K562 (cell line): Measurements from ENCODE around the gene XRCC2. TPM values are rescaled to one million over a fixed set of nuclear protein-coding genes. Genes with fewer than 3 reads are reported as not detected.

ENCODE experiments used
- ATAC-seq: fragments of 200-7000 bp; cut with Tn5 transposase; 3 replicates; pipeline ENCODE4 v1.9.1; 2020; ENCODE audit warnings: moderate library complexity
- BruUV-seq: library from RNA; stranded (reverse); fragments of 400-500 nt; replicated peaks from 2 replicates; lab custom pipeline; 2021; lab: Mats Ljungman, UMichigan
- CTCF ChIA-PET: fragments of 300-600 bp; formaldehyde crosslinking; extraction: SDS; loops from one replicate; lab custom pipeline; 2021; ENCODE audit warnings: low intra/inter-chr PET ratio; lab: Yijun Ruan, JAX
- POLR2A ChIA-PET: fragments of 300-600, 350-650 bp; sonication (Branson Sonifier 250); formaldehyde crosslinking; extraction: SDS; loops from one replicate; lab custom pipeline; 2021; ENCODE audit warnings: antibody characterized with exemption, inconsistent platforms; lab: Yijun Ruan, JAX
- DNase-seq, 4 experiments: peaks; one replicate each; pipeline versions ENCODE4 v3.0.0 to v3.0.0-alpha.2; 2011 to 2018; ENCODE audit warnings: low spot score in 3 of 4, mixed read lengths in 3 of 4; ENCODE audit errors: extremely low read depth in 1 of 4
- FAIRE-seq: peaks from 2 replicates; lab custom pipeline; 2011; peaks lifted over from hg19 to GRCh38; lab: Jason Lieb, UNC
- H2AFZ ChIP-seq: 2 replicates; pipeline ENCODE4 v1.6.0; 2011; ENCODE audit warnings: low read depth, low read length, control low read depth, inconsistent platforms
- H3K27ac ChIP-seq: fragments of 200-600 bp; 3 replicates; pipeline ENCODE4 v1.8.0; 2011; ENCODE audit warnings: low read depth, mild to moderate bottlenecking, control low read depth, inconsistent platforms, low read length, moderate library complexity, mixed read lengths; ENCODE audit errors: extremely low read depth
- H3K27me3 ChIP-seq, 2 experiments: fragments of 300-600 bp in 1 of 2; 2 replicates in 1 of 2; 3 replicates in 1 of 2; pipeline versions ENCODE4 v1.6.0 to v1.8.0; 2011; ENCODE audit warnings: inconsistent platforms in 2 of 2, low read length in 2 of 2, mild to moderate bottlenecking in 1 of 2, mixed read lengths in 1 of 2, moderate library complexity in 1 of 2; ENCODE audit not compliant: control insufficient read depth in 2 of 2, insufficient read depth in 2 of 2
- H3K36me3 ChIP-seq: fragments of 300-600 bp; 3 replicates; pipeline ENCODE4 v1.8.0; 2011; ENCODE audit warnings: mild to moderate bottlenecking, low read length, inconsistent platforms; ENCODE audit not compliant: control insufficient read depth, insufficient read depth
- H3K4me1 ChIP-seq, 2 experiments: fragments of 200-600 bp in 1 of 2; replicated peaks in 1 of 2; 2 replicates in 1 of 2; 3 replicates in 1 of 2; pipeline versions ENCODE4 v1.5.1 to v1.8.0; 2011; ENCODE audit warnings: inconsistent platforms in 2 of 2, low read length in 2 of 2, mild to moderate bottlenecking in 1 of 2, mixed read lengths in 1 of 2, moderate library complexity in 1 of 2; ENCODE audit not compliant: control insufficient read depth in 2 of 2, insufficient read depth in 2 of 2
- H3K4me2 ChIP-seq: 2 replicates; pipeline ENCODE4 v1.6.1; 2011; ENCODE audit warnings: low read length, control low read depth, inconsistent platforms, mixed read lengths; ENCODE audit not compliant: insufficient read depth
- H3K4me3 ChIP-seq: fragments of 200-600 bp; sonication (generic), shearing (Covaris generic); 2 replicates; pipeline ENCODE4 v1.5.1; 2016; ENCODE audit warnings: control low read depth, inconsistent platforms
- H3K79me2 ChIP-seq: fragments of 200-600 bp; 3 replicates; pipeline ENCODE4 v1.8.0; 2011; ENCODE audit warnings: low read length, inconsistent platforms; ENCODE audit not compliant: control insufficient read depth, insufficient read depth
- H3K9ac ChIP-seq, 2 experiments: 2 replicates each; pipeline versions ENCODE4 v1.6.0 to v1.6.1; 2011; ENCODE audit warnings: low read depth in 2 of 2, low read length in 2 of 2, control low read depth in 1 of 2, inconsistent platforms in 1 of 2, mild to moderate bottlenecking in 1 of 2, mixed read lengths in 1 of 2; ENCODE audit not compliant: insufficient read depth in 1 of 2
- H3K9me1 ChIP-seq: one replicate; pipeline ENCODE4 v1.6.0; 2011; ENCODE audit warnings: inconsistent platforms, mild to moderate bottlenecking, low read length, moderate library complexity; ENCODE audit not compliant: control insufficient read depth, insufficient read depth
- H3K9me3 ChIP-seq: replicated peaks from 2 replicates; pipeline ENCODE4 v1.5.1; 2011; ENCODE audit warnings: low read depth, low read length, inconsistent platforms; ENCODE audit not compliant: control insufficient read depth, insufficient read depth
- H4K20me1 ChIP-seq: replicated peaks from 2 replicates; pipeline ENCODE4 v1.6.1; 2011; ENCODE audit warnings: low read length, inconsistent platforms, mixed read lengths; ENCODE audit not compliant: control insufficient read depth, insufficient read depth
- FIP1L1 ChIP-seq: fragments of 200-400 bp; formaldehyde crosslinking; IDR thresholded peaks from 2 replicates; pipeline ENCODE4 v1.6.1; 2018; ENCODE audit warnings: mild to moderate bottlenecking, low read depth, low read length; ENCODE audit not compliant: poor library complexity, severe bottlenecking
- NCOA1 ChIP-seq: fragments of 450-650 bp; IDR thresholded peaks from 2 replicates; pipeline ENCODE4 v1.6.1; 2016; ENCODE audit warnings: low read depth
- WGBS: fragments of 100-300 bp; shearing (Covaris generic); methylation state at CpG from one replicate; pipeline ENCODE4 v1.1.6; 2016; ENCODE audit warnings: low coverage, mixed read lengths; ENCODE audit not compliant: insufficient coverage; ENCODE audit errors: missing lambda C conversion rate; 5-methylcytosine and 5-hydroxymethylcytosine counted together
- in situ Hi-C: fragments of 300-500 bp; cut with MboI; formaldehyde crosslinking; loops from 4 replicates; pipeline ENCODE4 v1.15.0; 2018; ENCODE audit warnings: inconsistent platforms, mixed read lengths
- intact Hi-C: fragments of 100-400 bp; cut with micrococcal nuclease; formaldehyde crosslinking; loops from 2 replicates; pipeline ENCODE4 v1.14.2; 2022
- polyA plus RNA-seq, 8 experiments: library from polyadenylated mRNA; depleted of rRNA in 4 of 8; stranded (reverse) in 5 of 8; unstranded in 3 of 8; fragments of >200 nt; fragmentation: Nextera tagmentation in 2 of 8; fragmentation: Illumina TruSeq in 1 of 8; extraction: Ambion mirVana in 2 of 8; extraction: Trizol in 1 of 8; gene quantifications; 2 replicates each; pipeline versions ENCODE4 v1.2.1 to v1.2.3, GENCODE V29; 2011 to 2014; ENCODE audit warnings: inconsistent platforms in 1 of 8, missing spikeins in 1 of 8
- small RNA-seq: library from RNA; depleted of rRNA; stranded (forward); fragments of <200 nt; gene quantifications from one replicate; pipeline ENCODE3, GENCODE V24; 2014
- total RNA-seq, 7 experiments: library from RNA; depleted of rRNA in 6 of 7; stranded (reverse); fragments of >200 nt in 6 of 7; fragmentation: Illumina TruSeq in 2 of 7; extraction: Trizol in 2 of 7; gene quantifications; 2 replicates each; pipeline versions ENCODE4 v1.2.1 to v1.2.3, GENCODE V29; 2011 to 2021; ENCODE audit warnings: low replicate concordance in 1 of 7

The XRCC2 gene
- total and polyA plus RNA-seq, 9 of the 15 experiments (the other 6 are each of a cell fraction or from before 2014, with no cell fraction given) = 16.2 to 58.0 (median 39.8) TPM

- DNase-seq (no peak), ATAC-seq (0 out of 3 replicates have a peak, but pooled peaks have one; percentile 8), FAIRE-seq (no peak)
- intact Hi-C loops (no loop called here), in situ Hi-C loops (no loop called here)
- no TSS peak for BruUV-seq
- no peaks in the 10 kb centered on the region for H3K79me2 ChIP-seq
- H3K4me2 ChIP-seq = no peak overlapping the region
- ChIA-PET CTCF (no interaction called here), POLR2A (interaction anchor here (0.6 to 1.4 kb wide), 2 partner anchors 11 to 409 kb away, joined by 3 to 4 read pairs; no protein-coding TSS in a partner anchor)
- TF ChIP-seq NCOA1 = no peak
- TF ChIP-seq FIP1L1 = no peak
- peaks cover 0 to 5% of the 10 kb centered on the region in 2 experiments; a peak in 3 of 5 replicates for H3K4me1 ChIP-seq
- H3K27me3 ChIP-seq = peaks cover 35 to 61% of the 10 kb centered on the region in 2 experiments
- no peak overlapping the region for H3K27ac ChIP-seq
- H3K9me3 ChIP-seq = no peaks in the 10 kb centered on the region; the same call in 1 of the 2 replicates
- no peak overlapping the region for H2AFZ ChIP-seq
- no peaks in the 10 kb centered on the region for H3K9me1 ChIP-seq
- H4K20me1 ChIP-seq = no peaks in the 10 kb centered on the region; the same call in 1 of the 2 replicates
- 48% methylated on average over 2 of the region's 2 CpGs for WGBS
- no peak overlapping the region for H3K4me3 ChIP-seq
- H3K36me3 ChIP-seq = no peaks in the 10 kb centered on the region
- H3K9ac ChIP-seq = no peak overlapping the region
Observed at GRCh38 chr7:152596824-152597223, 79.1 kb downstream of the XRCC2 start.

Small RNA genes lying within 50 kb of the gene (small RNA-seq; reads per million reads assigned to genes)
- gene RF00568 = not detected

Other genes with a start within 250 kb of the XRCC2 start
- 28.5 and 35.6 TPM in 2 replicates for gene KMT2C, start 240.1 kb downstream of the XRCC2 start, total RNA-seq (2014; rRNA removed)
- 35.8 and 36.2 TPM in 2 replicates for gene KMT2C, start 240.1 kb downstream of the XRCC2 start, total RNA-seq (2014; rRNA removed; fragmentation: Illumina TruSeq; extraction: Trizol)
- 34.4 and 36.6 TPM in 2 replicates for gene KMT2C, start 240.1 kb downstream of the XRCC2 start, total RNA-seq (2015; rRNA removed; fragmentation: Illumina TruSeq; extraction: Trizol)
- gene KMT2C, start 240.1 kb downstream of the XRCC2 start, total RNA-seq (2021) = 62.1 and 67.8 TPM in 2 replicates
- gene KMT2C, start 240.1 kb downstream of the XRCC2 start, polyA plus RNA-seq (2011; rRNA removed) = 18.3 and 18.9 TPM in 2 replicates
- 27.1 and 27.3 TPM in 2 replicates for gene KMT2C, start 240.1 kb downstream of the XRCC2 start, polyA plus RNA-seq (2014; fragmentation: Illumina TruSeq; extraction: Trizol)
- gene KMT2C, start 240.1 kb downstream of the XRCC2 start, polyA plus RNA-seq (2014; fragmentation: Nextera tagmentation; extraction: Ambion mirVana) = 10 to 100 TPM in 1 of 2 experiments, 1 to 10 TPM in 1; 4.9 to 13.0 TPM
- gene KMT2C, start 240.1 kb downstream of the XRCC2 start, polyA plus RNA-seq (2014; rRNA removed) = 19.4 and 21.4 TPM in 2 replicates
- 11.4 and 12.4 TPM in 2 replicates for gene ACTR3B, start 83.6 kb upstream of the XRCC2 start, total RNA-seq (2014; rRNA removed)
- gene ACTR3B, start 83.6 kb upstream of the XRCC2 start, total RNA-seq (2014; rRNA removed; fragmentation: Illumina TruSeq; extraction: Trizol) = 19.7 and 21.3 TPM in 2 replicates
- gene ACTR3B, start 83.6 kb upstream of the XRCC2 start, total RNA-seq (2015; rRNA removed; fragmentation: Illumina TruSeq; extraction: Trizol) = 17.8 and 19.7 TPM in 2 replicates
- 24.4 and 24.8 TPM in 2 replicates for gene ACTR3B, start 83.6 kb upstream of the XRCC2 start, total RNA-seq (2021)
- 17.5 and 30.8 TPM in 2 replicates for gene ACTR3B, start 83.6 kb upstream of the XRCC2 start, polyA plus RNA-seq (2011; rRNA removed)
- gene ACTR3B, start 83.6 kb upstream of the XRCC2 start, polyA plus RNA-seq (2014; fragmentation: Illumina TruSeq; extraction: Trizol) = 24.8 and 25.7 TPM in 2 replicates
- 1 to 10 TPM; 5.0 to 5.4 TPM for gene ACTR3B, start 83.6 kb upstream of the XRCC2 start, polyA plus RNA-seq (2014; fragmentation: Nextera tagmentation; extraction: Ambion mirVana)
- 24.1 and 28.6 TPM in 2 replicates for gene ACTR3B, start 83.6 kb upstream of the XRCC2 start, polyA plus RNA-seq (2014; rRNA removed)